Hepatocyte (in vitro differentiated cells): ENCODE results near the gene SPECC1. TPM values are rescaled to one million over a fixed set of nuclear protein-coding genes. Genes with fewer than 3 reads are reported as not detected.

Source experiments
- DNase-seq: peaks from one replicate; pipeline ENCODE4 v3.0.0-alpha.2; 2016; ENCODE audit warnings: low spot score
- H2AFZ ChIP-seq: fragments of 200-600 bp; sonication (generic); 2 replicates; pipeline ENCODE4 v1.6.0; 2016; ENCODE audit warnings: antibody characterized with exemption, mild to moderate bottlenecking
- H3K27ac ChIP-seq: fragments of 200-600 bp; sonication (generic); 2 replicates; pipeline ENCODE4 v1.5.1; 2016; ENCODE audit warnings: mild to moderate bottlenecking
- H3K27me3 ChIP-seq: fragments of 200-600 bp; sonication (generic); 2 replicates; pipeline ENCODE4 v1.6.1; 2016
- H3K36me3 ChIP-seq: fragments of 200-600 bp; sonication (generic); replicated peaks from 2 replicates; pipeline ENCODE4 v1.5.1; 2016; ENCODE audit warnings: low read depth; ENCODE audit not compliant: insufficient read depth
- H3K4me1 ChIP-seq: fragments of 200-600 bp; sonication (generic); 2 replicates; pipeline ENCODE4 v1.5.1; 2016; ENCODE audit warnings: mild to moderate bottlenecking, moderate library complexity; ENCODE audit not compliant: insufficient read depth
- H3K4me2 ChIP-seq: fragments of 200-600 bp; sonication (generic); 2 replicates; pipeline ENCODE4 v1.6.0; 2016
- H3K4me3 ChIP-seq: fragments of 200-600 bp; sonication (generic); 2 replicates; pipeline ENCODE4 v1.5.1; 2016; ENCODE audit warnings: mild to moderate bottlenecking
- H3K79me2 ChIP-seq: fragments of 200-600 bp; sonication (generic); 2 replicates; pipeline ENCODE4 v1.6.0; 2017; ENCODE audit warnings: mild to moderate bottlenecking
- H3K9me2 ChIP-seq: fragments of 200-600 bp; sonication (generic); replicated peaks from 2 replicates; pipeline ENCODE4 v1.6.0; 2017; ENCODE audit warnings: mild to moderate bottlenecking; ENCODE audit not compliant: insufficient read depth
- H3K9me3 ChIP-seq: fragments of 200-600 bp; sonication (generic); 2 replicates; pipeline ENCODE4 v1.5.1; 2016; ENCODE audit warnings: low read depth, mild to moderate bottlenecking
- H4K20me1 ChIP-seq: fragments of 200-600 bp; sonication (generic); 2 replicates; pipeline ENCODE4 v1.6.0; 2016; ENCODE audit warnings: mild to moderate bottlenecking; ENCODE audit not compliant: insufficient read depth, poor library complexity, severe bottlenecking
- CTCF ChIP-seq: fragments of 200-600 bp; sonication (generic); IDR thresholded peaks from 2 replicates; pipeline ENCODE4 v1.5.1; 2016; ENCODE audit warnings: antibody characterized with exemption, mild to moderate bottlenecking; ENCODE audit not compliant: poor library complexity
- EZH2 ChIP-seq: fragments of 200-600 bp; sonication (generic); IDR thresholded peaks from 2 replicates; pipeline ENCODE4 v1.6.1; 2016; ENCODE audit warnings: antibody characterized with exemption, mild to moderate bottlenecking, borderline replicate concordance
- EZH2phosphoT487 ChIP-seq: fragments of 200-600 bp; sonication (generic); IDR thresholded peaks from one replicate; pipeline ENCODE4 v1.6.1; 2018; ENCODE audit warnings: antibody characterized with exemption, mild to moderate bottlenecking, low read depth, moderate library complexity; ENCODE audit not compliant: unreplicated experiment, severe bottlenecking
- WGBS: methylation state at CpG from one replicate; pipeline ENCODE4 v1.1.6; 2016; ENCODE audit warnings: low lambda C conversion rate; ENCODE audit errors: missing lambda C conversion rate; 5-methylcytosine and 5-hydroxymethylcytosine counted together
- polyA plus RNA-seq: library from polyadenylated mRNA; unstranded; fragments of >200 nt; fragmentation: Nextera tagmentation; extraction: Ambion mirVana; gene quantifications from 2 replicates; pipeline ENCODE4 v1.2.1, GENCODE V29; 2016
- total RNA-seq: library from RNA; depleted of rRNA; stranded (reverse); fragments of >200 nt; gene quantifications from 2 replicates; pipeline ENCODE4 v1.2.3, GENCODE V29; 2014

The SPECC1 gene
- total and polyA plus RNA-seq, 2 experiments from 2014 or later = 20.4 to 57.5 TPM

- Histone ChIP-seq H3K9me2 (no peaks in the 10 kb centered on the region), H3K27ac (no peak overlapping the region), H4K20me1 (no peaks in the 10 kb centered on the region), H3K27me3 (no peaks in the 10 kb centered on the region), H3K79me2 (no peaks in the 10 kb centered on the region), H3K9me3 (no peaks in the 10 kb centered on the region), H2AFZ (no peak overlapping the region), H3K36me3 (no peaks in the 10 kb centered on the region), H3K4me2 (no peak overlapping the region), H3K4me3 (no peak overlapping the region), H3K4me1 (no peaks in the 10 kb centered on the region)
- WGBS = 73% methylated on average over 1 of the region's 1 CpG
- DNase-seq = no peak
- TF ChIP-seq EZH2 (no peak), EZH2phosphoT487 (no peak), CTCF (no peak)
Measured at GRCh38 chr17:19996086-19996485, 13.1 kb upstream of the SPECC1 start.

- Histone ChIP-seq H3K4me3 (no peak overlapping the region), H3K27ac (no peak overlapping the region), H3K4me2 (no peak overlapping the region), H3K9me3 (no peaks in the 10 kb centered on the region), H2AFZ (no peak overlapping the region), H3K4me1 (no peaks in the 10 kb centered on the region), H3K79me2 (no peaks in the 10 kb centered on the region), H3K36me3 (no peaks in the 10 kb centered on the region), H3K9me2 (no peaks in the 10 kb centered on the region), H3K27me3 (no peaks in the 10 kb centered on the region), H4K20me1 (no peaks in the 10 kb centered on the region)
- 67% methylated on average over 5 of the region's 5 CpGs for WGBS
- DNase-seq = no peak
- TF ChIP-seq EZH2 = no peak
- TF ChIP-seq CTCF = no peak
- TF ChIP-seq EZH2phosphoT487 = no peak
Measured at GRCh38 chr17:19996502-19996901, 12.7 kb upstream of the SPECC1 start.

GRCh38 chr17:20008242-20009051, 712 bp upstream of the SPECC1 start:
- peak overlapping the region; percentile 100 for H2AFZ ChIP-seq

More at GRCh38 chr17:20008242-20009051, 712 bp upstream of the SPECC1 start:
- TF ChIP-seq EZH2phosphoT487 = no peak
- TF ChIP-seq CTCF = no peak
- no peak for TF ChIP-seq EZH2
- Histone ChIP-seq H3K27ac (no peak overlapping the region), H3K27me3 (peaks cover 59% of the 10 kb centered on the region), H4K20me1 (no peaks in the 10 kb centered on the region), H3K36me3 (no peaks in the 10 kb centered on the region), H3K9me3 (no peaks in the 10 kb centered on the region), H3K79me2 (no peaks in the 10 kb centered on the region), H3K4me3 (peak overlapping the region; percentile 89), H3K9me2 (no peaks in the 10 kb centered on the region), H3K4me2 (peak overlapping the region; percentile 99), H3K4me1 (no peaks in the 10 kb centered on the region)
- peak; percentile 42 for DNase-seq
- 39% methylated on average over 30 of the region's 35 CpGs for WGBS
